HEK293 (cell line): Measurements from ENCODE around the gene SLC7A4.

Experiments used
- CTCF ChIA-PET: fragments of 350-600 bp; formaldehyde crosslinking; extraction: SDS; loops from one replicate; lab custom pipeline; 2021; ENCODE audit warnings: antibody characterized with exemption; lab: Yijun Ruan, JAX
- POLR2A ChIA-PET: fragments of 300-600 bp; formaldehyde crosslinking; extraction: SDS; loops from one replicate; lab custom pipeline; 2020; ENCODE audit warnings: antibody characterized with exemption, inconsistent platforms; lab: Yijun Ruan, JAX
- H3K27ac ChIP-seq: fragments of 200-500 bp; sonication (Bioruptor generic); 2 replicates; pipeline ENCODE4 v1.5.1; 2014; ENCODE audit warnings: low read depth, low read length, control low read depth, inconsistent platforms; ENCODE audit errors: extremely low read depth
- H3K36me3 ChIP-seq, 2 experiments: fragments of 200-500 bp in 1 of 2; sonication (Bioruptor generic) in 1 of 2; 1 replicate in 1 of 2; 2 replicates in 1 of 2; pipeline ENCODE4 v1.5.1; 2014 to 2017; ENCODE audit warnings: inconsistent platforms in 2 of 2, low read length in 2 of 2; ENCODE audit not compliant: control insufficient read depth in 2 of 2, insufficient read depth in 1 of 2
- H3K4me1 ChIP-seq: fragments of 200-500 bp; sonication (Bioruptor generic); 2 replicates; pipeline ENCODE4 v1.5.1; 2014; ENCODE audit warnings: mild to moderate bottlenecking, low read length, inconsistent platforms; ENCODE audit not compliant: control insufficient read depth, insufficient read depth
- H3K4me3 ChIP-seq: 2 replicates; pipeline ENCODE4 v1.5.1; 2011; ENCODE audit warnings: low read depth, mild to moderate bottlenecking, control low read depth, low read length, moderate library complexity
- H3K9me3 ChIP-seq: fragments of 200-500 bp; sonication (Bioruptor generic); 2 replicates; pipeline ENCODE4 v1.5.1; 2014; ENCODE audit warnings: low read depth, low read length, inconsistent platforms; ENCODE audit not compliant: control insufficient read depth, insufficient read depth
- EGR2 ChIP-seq: fragments of 450-650 bp; formaldehyde crosslinking; IDR thresholded peaks from 2 replicates; pipeline ENCODE4 v1.5.1; 2016; ENCODE audit warnings: low read depth, missing biosample characterization, missing genetic modification characterization
- GLIS2 ChIP-seq: fragments of 450-650 bp; formaldehyde crosslinking; IDR thresholded peaks from 2 replicates; pipeline ENCODE4 v1.5.1; 2016; ENCODE audit warnings: missing biosample characterization, missing genetic modification characterization
- IKZF3 ChIP-seq: fragments of 450-650 bp; IDR thresholded peaks from 2 replicates; pipeline ENCODE4 v1.5.0; 2018; ENCODE audit warnings: missing biosample characterization, mild to moderate bottlenecking, missing genetic modification characterization, moderate library complexity
- KLF8 ChIP-seq: fragments of 450-650 bp; formaldehyde crosslinking; IDR thresholded peaks from 2 replicates; pipeline ENCODE4 v1.5.1; 2016; ENCODE audit warnings: missing biosample characterization, missing genetic modification characterization
- SP3 ChIP-seq: fragments of 450-650 bp; formaldehyde crosslinking; IDR thresholded peaks from 2 replicates; pipeline ENCODE4 v1.5.1; 2016; ENCODE audit warnings: missing biosample characterization, missing genetic modification characterization
- SP7 ChIP-seq: fragments of 450-650 bp; formaldehyde crosslinking; IDR thresholded peaks from 2 replicates; pipeline ENCODE4 v1.5.1; 2016; ENCODE audit warnings: missing biosample characterization, missing genetic modification characterization
- YY1 ChIP-seq: fragments of 450-650 bp; formaldehyde crosslinking; IDR thresholded peaks from 2 replicates; pipeline ENCODE4 v1.5.1; 2018; ENCODE audit warnings: missing biosample characterization, missing genetic modification characterization
- ZBTB1 ChIP-seq: fragments of 450-650 bp; formaldehyde crosslinking; IDR thresholded peaks from 2 replicates; pipeline ENCODE4 v1.5.1; 2016; ENCODE audit warnings: missing biosample characterization, missing genetic modification characterization
- ZFP3 ChIP-seq: fragments of 450-650 bp; formaldehyde crosslinking; IDR thresholded peaks from 2 replicates; pipeline ENCODE4 v1.5.1; 2016; ENCODE audit warnings: low read depth, missing biosample characterization, missing genetic modification characterization
- ZFP69B ChIP-seq: fragments of 450-650 bp; formaldehyde crosslinking; IDR thresholded peaks from 2 replicates; pipeline ENCODE4 v1.5.1; 2016; ENCODE audit warnings: missing biosample characterization, missing genetic modification characterization
- ZNF335 ChIP-seq: fragments of 450-650 bp; formaldehyde crosslinking; conservative IDR thresholded peaks from 2 replicates; pipeline ENCODE4 v1.5.1; 2016; ENCODE audit warnings: missing biosample characterization, missing genetic modification characterization
- ZNF561 ChIP-seq: fragments of 450-650 bp; IDR thresholded peaks from 2 replicates; pipeline ENCODE4 v1.5.1; 2018; ENCODE audit warnings: missing biosample characterization, missing genetic modification characterization, borderline replicate concordance
- ZNF600 ChIP-seq: fragments of 450-650 bp; formaldehyde crosslinking; IDR thresholded peaks from 2 replicates; pipeline ENCODE4 v1.5.1; 2016; ENCODE audit warnings: missing biosample characterization, missing genetic modification characterization
- ZNF692 ChIP-seq: fragments of 450-650 bp; formaldehyde crosslinking; IDR thresholded peaks from 2 replicates; pipeline ENCODE4 v1.5.1; 2016; ENCODE audit warnings: missing biosample characterization, missing genetic modification characterization
- ZNF791 ChIP-seq: fragments of 450-650 bp; formaldehyde crosslinking; IDR thresholded peaks from 2 replicates; pipeline ENCODE4 v1.5.1; 2016; ENCODE audit warnings: missing biosample characterization, missing genetic modification characterization

SLC7A4 gene

GRCh38 chr22:20994128-20994901 lies 38.0 kb downstream of the SLC7A4 start:
- Histone ChIP-seq H3K4me3 (no peak overlapping the region), H3K36me3 (peaks cover 0 to 97% of the 10 kb centered on the region in 2 experiments; a peak in 1 of 3 replicates), H3K4me1 (no peaks in the 10 kb centered on the region), H3K9me3 (no peaks in the 10 kb centered on the region), H3K27ac (no peak overlapping the region)
- 0 out of 2 replicates have a peak, but pooled peaks have one; percentile 5 for TF ChIP-seq EGR2
- peak; percentile 38; the same call in 1 of the 2 replicates for TF ChIP-seq ZFP69B (tag by site-specific recombination)
- no peak for TF ChIP-seq ZNF561 (tag by site-specific recombination)
- TF ChIP-seq SP7 (tag by site-specific recombination) = no peak
- TF ChIP-seq ZNF600 = peak; percentile 33; the same call in 1 of the 2 replicates
- TF ChIP-seq GLIS2 (tag by site-specific recombination) = 0 out of 2 replicates have a peak, but pooled peaks have one; percentile 22
- no peak for TF ChIP-seq ZBTB1 (tag by site-specific recombination)
- TF ChIP-seq ZNF692 (tag by site-specific recombination) = peak; percentile 49; the same call in 1 of the 2 replicates
- TF ChIP-seq ZFP3 (tag by site-specific recombination) = no peak
- no peak for TF ChIP-seq ZNF335 (tag by site-specific recombination)
- no peak for TF ChIP-seq SP3 (tag by site-specific recombination)
- no peak for TF ChIP-seq KLF8 (tag by site-specific recombination)
- CTCF ChIA-PET = no interaction called here
- POLR2A ChIA-PET = interaction anchor here (3.0 kb wide), 1 partner anchor 12 kb away, joined by 13 read pairs; the partner anchor contains the start of gene LZTR1

- ChIA-PET CTCF (interaction anchor here (0.7 kb wide), 1 partner anchor 1935 kb away, joined by 4 read pairs; no protein-coding TSS in a partner anchor), POLR2A (interaction anchor here (0.9 to 3.0 kb wide), 2 partner anchors 11 kb away, joined by 3 to 13 read pairs; partner anchors contain the start of gene LZTR1)
- Histone ChIP-seq H3K27ac (no peak overlapping the region), H3K4me3 (no peak overlapping the region), H3K36me3 (peaks cover 0 to 96% of the 10 kb centered on the region in 2 experiments; a peak in 1 of 3 replicates), H3K4me1 (no peaks in the 10 kb centered on the region), H3K9me3 (no peaks in the 10 kb centered on the region)
- no peak for TF ChIP-seq IKZF3
Measured at GRCh38 chr22:20993304-20994127, 38.8 kb downstream of the SLC7A4 start.

- POLR2A ChIA-PET = interaction anchor here (0.9 kb wide), 1 partner anchor 10 kb away, joined by 3 read pairs; the partner anchor contains the start of gene LZTR1
- no peak overlapping the region for H3K27ac ChIP-seq
- TF ChIP-seq YY1 (tag by site-specific recombination) (no peak), ZNF791 (tag by site-specific recombination) (no peak)
- TF ChIP-seq, all 188 proteins: peak for 0
- peaks cover 0 to 96% of the 10 kb centered on the region in 2 experiments; a peak in 1 of 3 replicates for H3K36me3 ChIP-seq
- CTCF ChIA-PET = interaction anchor here (0.7 kb wide), 1 partner anchor 1934 kb away, joined by 4 read pairs; no protein-coding TSS in a partner anchor
- H3K9me3 ChIP-seq = no peaks in the 10 kb centered on the region
- H3K4me3 ChIP-seq = no peak overlapping the region
- no peaks in the 10 kb centered on the region for H3K4me1 ChIP-seq
Measured at GRCh38 chr22:20992456-20993303, 39.7 kb downstream of the SLC7A4 start.
